IMR-90 (cell line): ENCODE measurements around the gene TTC24.

Experiments used
- CHD1 ChIP-seq: IDR thresholded peaks from 2 replicates; pipeline ENCODE4 v1.6.1; 2012; ENCODE audit warnings: low read depth, low read length, improper control_type of control experiment
- POLR2A ChIP-seq: IDR thresholded peaks from 2 replicates; pipeline ENCODE4 v1.6.1; 2012; ENCODE audit warnings: mild to moderate bottlenecking, low read depth, low read length
- RAD21 ChIP-seq: IDR thresholded peaks from 2 replicates; pipeline ENCODE4 v1.6.1; 2012; ENCODE audit warnings: low read length, improper control_type of control experiment
- TF ChIP-seq, protein P1 (sequence below): conservative IDR thresholded peaks from 2 replicates; pipeline ENCODE4 v1.5.1; 2012; ENCODE audit warnings: mild to moderate bottlenecking, low read depth, low read length, improper control_type of control experiment

DNA sequence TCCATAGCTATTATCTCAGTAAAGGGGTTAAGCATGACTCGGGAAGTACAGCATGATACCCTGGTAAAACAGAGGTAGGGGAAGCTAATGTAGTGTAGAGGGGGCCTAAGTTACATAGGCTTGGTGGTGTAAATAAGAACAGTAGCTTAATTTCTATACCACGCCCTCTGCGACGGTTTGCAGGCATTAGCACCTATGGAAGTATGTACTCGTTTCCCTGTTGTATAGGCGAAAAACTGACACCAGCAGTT, 11.6 kb downstream of the TTC24 start:
- TF ChIP-seq, protein P1, sequence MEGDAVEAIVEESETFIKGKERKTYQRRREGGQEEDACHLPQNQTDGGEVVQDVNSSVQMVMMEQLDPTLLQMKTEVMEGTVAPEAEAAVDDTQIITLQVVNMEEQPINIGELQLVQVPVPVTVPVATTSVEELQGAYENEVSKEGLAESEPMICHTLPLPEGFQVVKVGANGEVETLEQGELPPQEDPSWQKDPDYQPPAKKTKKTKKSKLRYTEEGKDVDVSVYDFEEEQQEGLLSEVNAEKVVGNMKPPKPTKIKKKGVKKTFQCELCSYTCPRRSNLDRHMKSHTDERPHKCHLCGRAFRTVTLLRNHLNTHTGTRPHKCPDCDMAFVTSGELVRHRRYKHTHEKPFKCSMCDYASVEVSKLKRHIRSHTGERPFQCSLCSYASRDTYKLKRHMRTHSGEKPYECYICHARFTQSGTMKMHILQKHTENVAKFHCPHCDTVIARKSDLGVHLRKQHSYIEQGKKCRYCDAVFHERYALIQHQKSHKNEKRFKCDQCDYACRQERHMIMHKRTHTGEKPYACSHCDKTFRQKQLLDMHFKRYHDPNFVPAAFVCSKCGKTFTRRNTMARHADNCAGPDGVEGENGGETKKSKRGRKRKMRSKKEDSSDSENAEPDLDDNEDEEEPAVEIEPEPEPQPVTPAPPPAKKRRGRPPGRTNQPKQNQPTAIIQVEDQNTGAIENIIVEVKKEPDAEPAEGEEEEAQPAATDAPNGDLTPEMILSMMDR, result no peak
- no peak for TF ChIP-seq RAD21
- no peak for TF ChIP-seq CHD1
- no peak for TF ChIP-seq POLR2A
